SJCRH30 (cell line): Measurements from ENCODE around the gene MYO1E. TPM values are rescaled to one million over a fixed set of nuclear protein-coding genes. Genes with fewer than 3 reads are reported as not detected.
"Not testable (repeated sequence)": the region's sequence is repeated elsewhere in the genome, so short reads cannot be mapped to it uniquely, and the experiment has no call there.

Source experiments
- DNase-seq, 2 experiments: peaks; one replicate each; pipeline ENCODE4 v3.0.0-alpha.2; 2015 to 2020
- H3K27ac ChIP-seq: fragments of 250-450 bp; sonication (Bioruptor Pico); 2 replicates; pipeline ENCODE4 v1.5.1; 2020; ENCODE audit warnings: mild to moderate bottlenecking, moderate library complexity
- H3K27me3 ChIP-seq: fragments of 250-450 bp; sonication (Bioruptor Pico); 2 replicates; pipeline ENCODE4 v1.5.1; 2020; ENCODE audit warnings: mild to moderate bottlenecking, moderate library complexity
- H3K36me3 ChIP-seq: fragments of 250-450 bp; sonication (Bioruptor Pico); 2 replicates; pipeline ENCODE4 v1.5.1; 2020; ENCODE audit warnings: mild to moderate bottlenecking, moderate library complexity
- H3K4me1 ChIP-seq: fragments of 250-450 bp; sonication (Bioruptor Pico); 2 replicates; pipeline ENCODE4 v1.5.1; 2020; ENCODE audit warnings: mild to moderate bottlenecking, moderate library complexity
- H3K4me3 ChIP-seq: fragments of 250-450 bp; sonication (Bioruptor Pico); 2 replicates; pipeline ENCODE4 v1.5.1; 2020; ENCODE audit warnings: mild to moderate bottlenecking, moderate library complexity
- H3K9me3 ChIP-seq: fragments of 250-450 bp; sonication (Bioruptor Pico); replicated peaks from 2 replicates; pipeline ENCODE4 v1.5.1; 2020; ENCODE audit warnings: mild to moderate bottlenecking, moderate library complexity
- total RNA-seq: library from RNA; depleted of rRNA; stranded (reverse); fragments of >200 nt; shearing (Covaris generic); gene quantifications from 2 replicates; pipeline ENCODE4 v1.2.3, GENCODE V29; 2014

The MYO1E gene
- total RNA-seq, 1 experiment from 2014 or later: 176 TPM

DNA sequence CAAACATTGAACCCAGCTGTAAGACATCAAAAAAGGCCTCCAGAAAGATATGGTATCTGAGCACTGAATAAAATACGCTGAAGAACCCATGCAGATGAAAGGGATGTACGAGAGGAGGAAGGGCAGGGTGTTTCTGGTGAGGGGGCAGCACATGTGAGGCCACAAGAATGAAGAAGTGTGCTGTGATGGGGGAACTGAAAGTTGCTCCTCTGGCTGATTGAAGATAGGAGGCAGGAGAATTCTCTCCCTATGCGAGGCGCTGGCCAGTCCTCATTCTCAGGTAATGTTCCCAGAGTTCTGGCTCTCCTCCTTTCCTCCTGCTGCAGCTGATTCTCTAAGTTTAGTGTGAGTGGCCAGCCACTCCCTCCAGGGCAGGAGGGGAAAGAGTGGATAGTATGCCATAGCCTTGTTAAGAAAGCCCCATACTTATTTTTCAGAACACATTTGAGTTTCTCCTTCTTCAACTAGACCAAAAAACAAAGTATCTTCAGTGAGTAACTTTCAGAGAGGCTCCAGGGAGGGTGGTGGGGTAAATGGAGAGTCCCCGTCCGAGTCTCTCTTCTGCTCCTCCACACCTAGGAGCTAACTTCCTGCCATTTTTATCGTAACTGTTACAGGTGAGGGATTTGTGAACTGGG is 26.9 kb upstream of the MYO1E start:
- H3K36me3 ChIP-seq: no peaks in the 10 kb centered on the region
- 0 out of 2 replicates have a peak, but pooled peaks cover 4% of the 10 kb centered on the region for H3K27me3 ChIP-seq
- no peak for DNase-seq
- no peaks in the 10 kb centered on the region; the same call in 1 of the 2 replicates for H3K4me1 ChIP-seq
- no peaks in the 10 kb centered on the region for H3K9me3 ChIP-seq
- no peak overlapping the region for H3K27ac ChIP-seq
- no peak overlapping the region for H3K4me3 ChIP-seq

DNA sequence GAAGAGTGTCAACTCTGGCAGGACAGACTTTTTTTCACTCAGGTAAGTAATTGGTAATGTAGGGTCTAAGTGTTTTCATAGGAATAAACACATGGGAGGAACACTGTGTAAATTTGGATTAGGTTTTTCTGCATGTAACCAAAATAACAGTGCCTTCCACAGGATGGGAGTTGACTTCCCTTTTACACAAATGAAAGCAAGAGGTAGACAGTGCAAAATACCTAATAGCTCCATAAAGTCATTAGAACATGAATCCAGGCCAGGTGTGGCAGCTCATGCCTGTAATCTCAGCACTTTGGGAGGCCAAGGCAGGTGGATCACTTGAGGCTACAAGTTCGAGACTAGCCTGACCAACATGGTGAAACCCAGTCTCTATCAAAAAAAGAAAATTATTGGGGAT is 25.5 kb upstream of the MYO1E start:
- Histone ChIP-seq H3K36me3 (no peaks in the 10 kb centered on the region), H3K4me1 (no peaks in the 10 kb centered on the region; the same call in 1 of the 2 replicates), H3K4me3 (no peak overlapping the region), H3K27me3 (0 out of 2 replicates have a peak, but pooled peaks cover 4% of the 10 kb centered on the region), H3K27ac (no peak overlapping the region), H3K9me3 (no peaks in the 10 kb centered on the region)
- no peak for DNase-seq

DNA sequence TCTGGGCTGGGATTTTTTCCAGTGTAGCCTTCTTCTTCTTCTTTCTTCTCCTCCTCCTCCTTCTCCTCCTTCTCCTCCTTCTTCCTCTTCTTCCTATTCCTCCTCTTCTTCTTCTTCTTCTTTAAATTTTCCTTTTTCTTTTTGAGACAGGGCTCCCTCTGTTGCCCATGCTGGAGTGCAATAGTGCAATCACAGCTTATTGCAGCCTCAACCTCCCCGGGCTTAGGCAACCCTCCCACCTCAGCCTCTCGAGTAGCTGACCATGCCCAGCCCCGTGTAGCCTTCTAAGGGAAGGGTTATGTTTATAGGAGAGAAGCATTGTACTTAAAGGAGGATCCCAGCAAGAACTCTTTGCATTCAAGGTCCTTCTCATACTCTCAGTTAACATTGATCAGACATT is 24.0 kb upstream of the MYO1E start:
- Histone ChIP-seq H3K4me3 (no peak overlapping the region), H3K9me3 (no peaks in the 10 kb centered on the region), H3K27ac (no peak overlapping the region), H3K27me3 (0 out of 2 replicates have a peak, but pooled peaks cover 4% of the 10 kb centered on the region), H3K4me1 (no peaks in the 10 kb centered on the region; the same call in 1 of the 2 replicates), H3K36me3 (no peaks in the 10 kb centered on the region)
- DNase-seq: no peak

DNA sequence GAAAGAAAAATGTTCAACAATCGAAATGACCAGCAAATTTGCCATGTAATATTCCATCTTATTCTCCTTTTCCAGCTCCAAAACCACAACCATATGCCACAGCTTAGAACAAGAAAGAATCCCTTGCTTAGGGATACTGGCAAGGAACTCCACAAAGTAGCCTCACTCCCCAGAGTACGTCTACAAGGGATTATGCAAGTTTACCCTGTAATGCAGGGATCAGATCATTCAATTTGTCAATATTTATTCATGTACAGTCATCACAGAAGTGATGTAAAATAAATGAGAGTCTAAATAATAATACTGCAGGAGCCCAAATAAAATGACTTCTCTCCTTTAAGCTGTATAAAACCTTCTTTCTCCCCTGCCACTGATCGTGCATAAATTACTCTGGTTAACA is 23.5 kb upstream of the MYO1E start:
- no peak for DNase-seq
- Histone ChIP-seq H3K9me3 (no peaks in the 10 kb centered on the region), H3K27me3 (0 out of 2 replicates have a peak, but pooled peaks cover 4% of the 10 kb centered on the region), H3K4me3 (no peak overlapping the region), H3K27ac (no peak overlapping the region), H3K36me3 (no peaks in the 10 kb centered on the region), H3K4me1 (no peaks in the 10 kb centered on the region)

DNA sequence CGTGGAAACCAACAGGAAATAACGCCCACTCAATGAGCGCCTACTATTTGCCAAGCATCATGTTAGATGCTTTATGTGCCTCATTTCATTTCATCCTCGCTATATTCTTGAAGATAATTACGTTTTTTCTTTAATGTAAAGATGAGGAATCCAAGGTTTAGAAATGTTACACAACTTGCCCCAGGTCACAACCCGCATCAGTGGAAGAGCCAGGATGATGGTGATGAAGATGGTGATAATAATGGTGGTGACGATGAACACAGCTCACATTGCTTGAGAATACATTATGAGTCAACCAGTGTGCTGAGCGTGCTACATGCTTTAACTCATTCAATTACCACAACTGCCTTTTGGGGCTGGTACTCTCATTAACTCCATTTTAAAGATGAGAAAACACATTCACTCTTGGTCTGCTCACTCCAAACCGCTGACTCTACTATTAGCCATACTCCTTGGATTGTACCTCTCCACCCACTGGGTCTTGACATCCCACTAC is 21.5 kb upstream of the MYO1E start:
- no peak for DNase-seq
- no peak overlapping the region for H3K4me3 ChIP-seq
- no peak overlapping the region for H3K27ac ChIP-seq
- H3K9me3 ChIP-seq: no peaks in the 10 kb centered on the region
- H3K36me3 ChIP-seq: no peaks in the 10 kb centered on the region
- 0 out of 2 replicates have a peak, but pooled peaks cover 4% of the 10 kb centered on the region for H3K27me3 ChIP-seq
- no peaks in the 10 kb centered on the region for H3K4me1 ChIP-seq

DNA sequence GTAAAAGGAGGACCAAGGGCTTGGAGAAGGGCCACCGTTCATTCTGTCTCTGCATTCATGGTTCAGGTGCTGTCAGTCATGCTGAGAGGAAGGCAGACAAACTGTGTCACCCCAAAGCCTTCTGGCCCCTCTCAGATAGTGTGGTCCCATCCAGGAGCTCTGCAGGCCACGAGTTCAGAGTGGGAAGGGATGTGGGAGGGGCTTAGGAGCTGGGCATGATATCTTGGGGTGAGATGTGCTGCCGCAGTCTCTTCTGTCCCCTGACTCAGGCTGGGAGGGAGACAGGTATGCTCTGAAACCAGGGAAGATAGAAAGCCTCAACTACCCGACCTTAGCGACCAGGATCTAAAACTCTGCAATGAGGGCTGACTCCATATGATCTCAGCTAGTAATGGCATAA is 19.6 kb upstream of the MYO1E start:
- Histone ChIP-seq H3K4me1 (no peaks in the 10 kb centered on the region), H3K4me3 (no peak overlapping the region), H3K27ac (no peak overlapping the region), H3K27me3 (0 out of 2 replicates have a peak, but pooled peaks cover 2% of the 10 kb centered on the region), H3K36me3 (no peaks in the 10 kb centered on the region), H3K9me3 (no peaks in the 10 kb centered on the region)
- DNase-seq: no peak

DNA sequence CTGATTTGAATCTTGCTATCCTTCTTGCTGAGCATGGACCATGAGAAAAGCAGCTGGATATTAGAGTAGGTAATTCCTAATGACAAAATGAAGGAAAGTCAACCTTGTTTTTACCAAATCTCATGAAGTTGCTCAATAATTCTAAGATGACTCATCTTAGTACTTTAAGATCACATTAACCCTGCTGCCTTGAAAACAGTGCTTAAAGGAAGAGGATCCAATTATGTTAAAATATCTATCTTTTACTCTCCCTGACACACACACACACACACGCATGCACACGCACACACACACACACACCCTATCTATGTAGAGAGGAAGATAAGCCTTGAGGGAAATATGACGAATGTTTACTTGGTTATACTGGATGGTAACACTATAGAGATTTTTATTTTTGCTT is 16.0 kb upstream of the MYO1E start:
- no peaks in the 10 kb centered on the region for H3K4me1 ChIP-seq
- no peaks in the 10 kb centered on the region for H3K27me3 ChIP-seq
- H3K4me3 ChIP-seq: no peak overlapping the region
- no peaks in the 10 kb centered on the region for H3K36me3 ChIP-seq
- no peak for DNase-seq
- no peak overlapping the region for H3K27ac ChIP-seq
- no peaks in the 10 kb centered on the region for H3K9me3 ChIP-seq

DNA sequence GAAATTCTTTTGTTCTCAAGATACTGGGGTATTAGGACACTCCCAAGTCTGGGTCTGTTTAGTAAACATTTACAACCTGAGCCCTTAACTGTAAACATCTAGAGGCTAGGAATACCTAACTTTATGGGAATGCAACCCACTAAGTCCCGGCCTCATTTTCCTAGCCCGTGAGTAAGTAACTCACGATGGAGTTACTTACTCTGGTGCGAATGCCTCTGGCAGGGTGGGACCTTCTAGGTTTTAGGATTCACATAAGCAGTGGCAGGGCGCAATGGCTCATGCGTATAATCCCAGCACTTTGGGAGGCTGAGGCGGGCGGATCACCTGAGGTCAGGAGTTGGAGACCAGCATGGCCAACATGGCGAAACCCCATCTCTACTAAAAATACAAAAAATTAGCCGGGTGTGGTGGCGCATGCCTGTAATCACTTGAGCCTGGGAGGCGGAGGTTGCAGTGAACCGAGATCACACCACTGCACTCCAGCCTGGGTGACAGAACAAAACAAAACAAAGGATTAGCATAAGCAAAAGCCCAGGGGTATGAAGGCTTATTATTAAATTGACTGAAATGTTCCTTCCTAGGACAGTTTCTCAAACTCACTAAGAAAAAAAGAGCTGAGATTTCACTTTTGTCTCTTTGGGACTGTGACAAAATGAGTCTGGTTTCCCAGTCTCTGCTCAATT is 14.7 kb upstream of the MYO1E start:
- not testable (repeated sequence) for H3K4me1 ChIP-seq, DNase-seq, H3K4me3 ChIP-seq, H3K27ac ChIP-seq, H3K36me3 ChIP-seq, H3K27me3 ChIP-seq, H3K9me3 ChIP-seq

DNA sequence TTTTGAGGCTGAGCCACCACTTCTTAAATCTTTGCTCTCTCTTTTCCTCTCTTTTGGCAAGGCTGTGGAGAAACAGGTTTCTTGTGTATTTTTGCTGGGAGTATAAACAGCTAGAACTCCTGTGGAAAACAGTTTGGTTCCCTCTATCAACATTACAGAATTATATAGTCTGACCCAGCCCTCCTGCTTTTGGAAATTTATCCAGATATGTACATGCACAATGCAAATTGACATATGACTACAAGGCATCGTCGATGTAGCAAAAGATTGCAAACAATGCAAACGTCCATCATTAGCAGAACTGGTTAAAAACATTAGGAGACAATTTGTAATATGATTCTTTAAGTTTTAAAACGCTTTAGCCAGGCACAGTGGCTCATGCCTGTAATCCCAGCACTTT is 12.5 kb upstream of the MYO1E start:
- no peaks in the 10 kb centered on the region for H3K36me3 ChIP-seq
- no peaks in the 10 kb centered on the region for H3K27me3 ChIP-seq
- H3K9me3 ChIP-seq: no peaks in the 10 kb centered on the region
- H3K4me3 ChIP-seq: no peak overlapping the region
- H3K4me1 ChIP-seq: no peaks in the 10 kb centered on the region
- no peak overlapping the region for H3K27ac ChIP-seq
- DNase-seq: no peak

DNA sequence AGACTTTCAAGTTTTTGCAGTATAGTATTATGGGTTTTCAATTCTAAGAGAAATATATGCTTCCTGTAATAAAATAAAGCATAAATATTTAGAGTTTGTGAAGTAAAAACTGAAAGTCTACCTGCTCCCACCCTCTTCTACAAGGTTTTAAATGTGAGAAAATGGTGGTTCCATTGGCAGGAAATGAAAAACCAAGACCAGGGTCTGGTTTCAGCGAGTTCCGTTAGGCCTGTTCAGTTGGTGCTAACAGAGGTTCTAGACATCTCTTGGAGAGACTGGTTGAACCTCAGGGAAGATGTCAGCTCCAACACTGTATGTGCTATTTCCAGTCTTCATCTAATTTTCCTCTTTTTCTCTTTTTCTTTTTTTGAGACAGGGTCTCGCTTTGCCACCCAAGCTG is 11.8 kb upstream of the MYO1E start:
- no peak overlapping the region for H3K4me3 ChIP-seq
- DNase-seq: no peak
- no peaks in the 10 kb centered on the region for H3K9me3 ChIP-seq
- no peak overlapping the region for H3K27ac ChIP-seq
- H3K4me1 ChIP-seq: no peaks in the 10 kb centered on the region
- no peaks in the 10 kb centered on the region for H3K36me3 ChIP-seq
- H3K27me3 ChIP-seq: no peaks in the 10 kb centered on the region

DNA sequence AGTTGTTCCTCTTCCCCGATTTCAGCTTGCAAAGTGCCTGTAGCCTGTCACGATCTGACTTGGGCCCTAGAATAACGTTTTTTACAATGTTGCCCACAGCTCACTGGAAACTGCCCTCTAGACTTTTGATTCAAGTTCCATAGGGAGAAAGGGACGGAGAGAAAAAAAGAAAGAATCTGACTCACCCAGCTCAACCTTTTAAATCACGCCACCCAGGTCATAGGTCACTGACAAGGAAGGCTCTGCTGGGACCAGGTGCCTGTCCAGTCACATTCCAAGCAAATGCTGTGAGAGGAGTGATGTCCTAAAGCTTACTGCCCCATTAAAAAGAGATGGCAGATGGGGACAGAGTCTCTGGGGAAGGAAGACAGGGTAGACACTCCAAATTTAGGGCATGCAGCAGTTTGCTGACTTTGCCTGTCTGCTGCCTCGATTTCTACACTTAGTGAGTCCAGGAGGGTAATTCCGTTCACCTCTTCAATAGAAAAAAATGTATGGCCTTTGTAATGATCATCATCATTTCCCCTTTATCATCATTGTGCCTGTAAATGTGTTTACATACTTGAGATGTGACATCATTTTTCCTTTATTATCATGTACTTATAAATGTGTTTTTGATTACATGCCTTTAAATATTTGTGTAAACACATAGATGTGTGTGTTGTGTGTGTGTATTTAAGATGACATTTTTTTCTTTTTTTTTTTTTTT is 8.4 kb upstream of the MYO1E start:
- H3K27ac ChIP-seq: no peak overlapping the region
- no peak overlapping the region for H3K4me3 ChIP-seq
- no peak for DNase-seq
- H3K4me1 ChIP-seq: no peaks in the 10 kb centered on the region
- no peaks in the 10 kb centered on the region for H3K27me3 ChIP-seq
- no peaks in the 10 kb centered on the region for H3K9me3 ChIP-seq
- H3K36me3 ChIP-seq: no peaks in the 10 kb centered on the region

DNA sequence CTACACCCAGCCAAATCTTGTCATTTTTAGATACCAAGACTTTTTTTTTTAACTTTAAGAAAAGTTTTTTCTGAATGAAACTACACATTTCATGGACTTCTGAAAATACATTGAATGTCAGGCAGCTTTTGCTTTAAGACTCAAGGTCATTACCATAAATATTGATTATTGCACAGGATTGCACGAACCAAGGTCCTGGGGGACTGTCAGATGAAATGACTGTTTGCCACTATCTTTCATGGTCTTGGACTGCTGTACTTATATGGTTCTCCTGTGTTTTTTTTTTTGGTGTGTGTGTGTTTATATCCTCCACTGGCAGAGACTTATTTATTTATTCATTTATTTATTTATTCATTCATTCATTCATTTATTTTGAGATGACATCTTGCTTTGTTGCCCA is 6.9 kb upstream of the MYO1E start:
- Histone ChIP-seq H3K27ac (no peak overlapping the region), H3K9me3 (no peaks in the 10 kb centered on the region), H3K4me1 (no peaks in the 10 kb centered on the region), H3K27me3 (no peaks in the 10 kb centered on the region), H3K4me3 (no peak overlapping the region), H3K36me3 (no peaks in the 10 kb centered on the region)
- DNase-seq: no peak

DNA sequence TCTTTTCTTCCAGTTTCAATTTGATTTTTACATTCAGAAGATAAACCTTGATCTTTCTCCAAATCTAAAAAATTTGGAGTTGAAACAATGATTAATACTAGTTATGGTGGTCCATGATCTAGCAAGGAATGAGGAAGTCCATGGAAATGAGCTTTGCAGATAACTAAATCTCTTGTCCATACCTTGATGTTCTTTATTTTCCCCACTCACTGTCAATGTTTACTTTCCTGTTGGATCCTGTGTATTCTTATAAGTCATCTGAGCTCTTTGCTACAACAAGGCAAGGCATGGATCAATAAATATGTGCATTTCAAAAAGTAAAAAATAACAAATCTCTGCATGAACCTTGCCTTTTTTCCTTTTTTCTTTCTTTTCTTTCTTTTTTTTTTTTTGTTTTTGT is 6.2 kb upstream of the MYO1E start:
- Histone ChIP-seq H3K36me3 (no peaks in the 10 kb centered on the region), H3K27me3 (no peaks in the 10 kb centered on the region), H3K27ac (no peak overlapping the region), H3K4me1 (no peaks in the 10 kb centered on the region), H3K4me3 (no peak overlapping the region), H3K9me3 (no peaks in the 10 kb centered on the region)
- DNase-seq: no peak

DNA sequence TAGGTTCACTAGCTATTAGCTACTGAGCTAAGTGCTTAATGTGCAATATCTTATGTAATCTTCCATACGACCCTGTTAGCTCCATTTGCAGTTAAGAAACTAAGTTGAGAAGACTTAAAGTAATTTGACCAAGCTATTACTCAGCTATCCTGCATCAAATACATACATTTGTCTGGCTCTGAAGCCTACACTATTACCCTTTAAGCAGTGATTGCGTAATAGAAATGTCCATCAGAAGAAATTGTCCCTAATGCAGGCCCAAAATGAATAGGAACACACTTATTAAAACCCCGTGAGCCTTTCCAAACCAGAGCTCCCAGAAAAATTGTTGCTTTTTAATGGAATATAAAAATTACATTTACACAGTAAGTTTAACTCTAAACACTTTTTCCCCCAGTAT is 5.3 kb upstream of the MYO1E start:
- H3K36me3 ChIP-seq: no peaks in the 10 kb centered on the region
- H3K9me3 ChIP-seq: no peaks in the 10 kb centered on the region
- no peak overlapping the region for H3K27ac ChIP-seq
- H3K4me3 ChIP-seq: no peak overlapping the region
- no peaks in the 10 kb centered on the region for H3K27me3 ChIP-seq
- DNase-seq: no peak
- no peaks in the 10 kb centered on the region for H3K4me1 ChIP-seq

DNA sequence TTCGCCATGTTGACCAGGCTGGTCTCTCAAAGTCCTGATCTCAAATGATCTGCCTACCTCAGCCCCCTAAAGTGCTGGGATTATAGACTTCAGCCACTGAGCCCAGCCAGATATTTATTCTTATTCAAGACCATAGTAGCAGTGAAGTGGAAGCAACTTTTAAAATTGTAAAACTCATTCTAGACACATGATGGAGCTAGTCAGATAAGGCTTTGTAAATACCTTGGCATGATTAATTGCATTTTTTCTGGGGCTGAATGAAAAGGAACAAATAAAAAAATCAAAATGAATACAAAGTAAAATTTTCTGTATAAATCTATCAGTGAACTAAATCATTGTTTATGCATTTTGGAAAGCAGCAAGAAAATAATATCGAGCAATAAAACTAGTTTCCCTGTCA is 4.1 kb upstream of the MYO1E start:
- Histone ChIP-seq H3K27me3 (no peaks in the 10 kb centered on the region), H3K4me3 (no peak overlapping the region), H3K4me1 (no peaks in the 10 kb centered on the region), H3K36me3 (no peaks in the 10 kb centered on the region), H3K9me3 (no peaks in the 10 kb centered on the region), H3K27ac (no peak overlapping the region)
- DNase-seq: no peak
